Neural cell (in vitro differentiated cells): ENCODE measurements around the gene GPS1. TPM values are rescaled to one million over a fixed set of nuclear protein-coding genes. Genes with fewer than 3 reads are reported as not detected.
"Not testable (repeated sequence)": the region's sequence is repeated elsewhere in the genome, so short reads cannot be mapped to it uniquely, and the experiment has no call there.

Source experiments
- H2AFZ ChIP-seq: fragments of 200-600, 300-800 bp; sonication (generic), shearing (Covaris generic); 2 replicates; pipeline ENCODE4 v1.6.0; 2014; ENCODE audit warnings: low read depth, mild to moderate bottlenecking, antibody characterized with exemption, low read length, moderate library complexity
- H3F3A ChIP-seq: fragments of 200-600 bp; shearing (Covaris generic); 2 replicates; pipeline ENCODE4 v1.6.1; 2016; ENCODE audit warnings: mild to moderate bottlenecking, moderate library complexity, mixed read lengths, antibody characterized with exemption, low read length; ENCODE audit not compliant: insufficient read depth, poor library complexity, severe bottlenecking
- H3K27ac ChIP-seq: fragments of 200-600, 300-800 bp; sonication (generic), shearing (Covaris generic); 2 replicates; pipeline ENCODE4 v1.5.1; 2014; ENCODE audit warnings: mild to moderate bottlenecking, low read length, moderate library complexity
- H3K27me3 ChIP-seq: fragments of 300-800, 200-600 bp; sonication (generic), shearing (Covaris generic); 2 replicates; pipeline ENCODE4 v1.6.0; 2014; ENCODE audit warnings: mild to moderate bottlenecking, low read depth, low read length, moderate library complexity; ENCODE audit not compliant: insufficient read depth
- H3K36me3 ChIP-seq: fragments of 300-800, 200-600 bp; sonication (generic), shearing (Covaris generic); 2 replicates; pipeline ENCODE4 v1.5.1; 2014; ENCODE audit warnings: mild to moderate bottlenecking, antibody characterized with exemption, low read length, moderate library complexity; ENCODE audit not compliant: insufficient read depth
- H3K4me2 ChIP-seq: fragments of 300-800, 200-600 bp; sonication (generic), shearing (Covaris generic); 2 replicates; pipeline ENCODE4 v1.6.0; 2014; ENCODE audit warnings: mild to moderate bottlenecking, low read length
- H3K4me3 ChIP-seq: fragments of 300-800, 200-600 bp; sonication (generic), shearing (Covaris generic); 2 replicates; pipeline ENCODE4 v1.5.1; 2014; ENCODE audit warnings: mild to moderate bottlenecking, low read length, moderate library complexity
- H3K79me2 ChIP-seq: fragments of 200-600 bp; shearing (Covaris generic); replicated peaks from 2 replicates; pipeline ENCODE4 v1.6.0; 2014; ENCODE audit warnings: mild to moderate bottlenecking, low read length, moderate library complexity; ENCODE audit not compliant: insufficient read depth
- H3K9ac ChIP-seq: fragments of 300-800, 200-600 bp; sonication (generic), shearing (Covaris generic); 2 replicates; pipeline ENCODE4 v1.6.1; 2016; ENCODE audit warnings: mild to moderate bottlenecking, low read length, mixed read lengths
- H3K9me2 ChIP-seq: fragments of 200-600 bp; shearing (Covaris generic); 2 replicates; pipeline ENCODE4 v1.6.1; 2016; ENCODE audit warnings: mild to moderate bottlenecking, low read length, mixed read lengths; ENCODE audit not compliant: insufficient read depth
- H3K9me3 ChIP-seq: fragments of 200-600, 300-800 bp; sonication (generic), shearing (Covaris generic); 2 replicates; pipeline ENCODE4 v1.6.1; 2016; ENCODE audit warnings: mild to moderate bottlenecking, mixed run types, low read length, moderate library complexity, mixed read lengths
- H4K20me1 ChIP-seq: fragments of 200-600 bp; shearing (Covaris generic); 2 replicates; pipeline ENCODE4 v1.6.1; 2016; ENCODE audit warnings: mild to moderate bottlenecking, mixed run types; ENCODE audit not compliant: insufficient read depth
- EP300 ChIP-seq: fragments of 450-650 bp; conservative IDR thresholded peaks from 2 replicates; pipeline ENCODE4 v1.6.1; 2014; ENCODE audit warnings: antibody characterized with exemption, mild to moderate bottlenecking, moderate library complexity; ENCODE audit not compliant: poor library complexity, severe bottlenecking
- EZH2 ChIP-seq: fragments of 200-600, 300-800 bp; shearing (Covaris generic), sonication (generic); IDR thresholded peaks from 2 replicates; pipeline ENCODE4 v1.6.1; 2014; ENCODE audit warnings: antibody characterized with exemption, low read length, borderline replicate concordance, mild to moderate bottlenecking; ENCODE audit not compliant: insufficient read depth, poor library complexity, severe bottlenecking
- MXI1 ChIP-seq: fragments of 450-650 bp; conservative IDR thresholded peaks from 2 replicates; pipeline ENCODE4 v1.6.1; 2014; ENCODE audit warnings: antibody characterized with exemption, mild to moderate bottlenecking; ENCODE audit not compliant: poor library complexity, severe bottlenecking
- POLR2AphosphoS5 ChIP-seq: IDR thresholded peaks from 2 replicates; pipeline ENCODE4 v1.6.1; 2012
- RAD21 ChIP-seq: fragments of 450-650 bp; conservative IDR thresholded peaks from 2 replicates; pipeline ENCODE4 v1.6.1; 2014; ENCODE audit warnings: antibody characterized with exemption, mild to moderate bottlenecking, moderate library complexity
- SMC3 ChIP-seq: fragments of 450-650 bp; conservative IDR thresholded peaks from 2 replicates; pipeline ENCODE4 v1.6.1; 2014; ENCODE audit warnings: antibody characterized with exemption, mild to moderate bottlenecking, moderate library complexity; ENCODE audit not compliant: poor library complexity
- TAF1 ChIP-seq: IDR thresholded peaks from 2 replicates; pipeline ENCODE4 v1.6.1; 2012; ENCODE audit warnings: low read depth
- polyA plus RNA-seq: library from polyadenylated mRNA; depleted of rRNA; stranded (reverse); fragments of >200 nt; gene quantifications from 2 replicates; pipeline ENCODE4 v1.2.3, GENCODE V29; 2014
- TF ChIP-seq, protein P1 (sequence below): IDR thresholded peaks from 2 replicates; pipeline ENCODE4 v1.6.1; 2012; ENCODE audit warnings: borderline replicate concordance
- TF ChIP-seq, protein P2 (sequence below): fragments of 450-650 bp; IDR thresholded peaks from 2 replicates; pipeline ENCODE4 v1.5.1; 2014; ENCODE audit warnings: antibody characterized with exemption, mild to moderate bottlenecking, moderate library complexity; ENCODE audit not compliant: poor library complexity, severe bottlenecking

The GPS1 gene
- polyA plus RNA-seq, 1 donor from 2014 or later: 170 TPM

DNA sequence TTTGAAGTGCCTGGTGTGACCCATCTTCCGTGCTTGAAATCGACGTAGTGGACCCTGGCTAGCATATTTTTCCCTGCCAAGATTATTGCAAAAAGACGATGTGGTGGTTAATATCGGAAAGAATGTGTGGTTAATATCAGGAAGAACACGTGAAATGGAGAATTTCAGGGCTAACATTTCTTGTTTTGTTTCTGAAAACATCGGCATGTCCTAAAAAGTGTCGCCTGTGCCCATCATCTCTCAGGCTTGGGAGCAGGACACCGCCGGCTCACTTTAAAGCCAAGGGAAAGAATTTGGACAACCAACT, 13.9 kb upstream of the GPS1 start:
- Histone ChIP-seq H3K79me2 (no peaks in the 10 kb centered on the region), H3K4me2 (no peak overlapping the region), H3K27ac (no peak overlapping the region), H3K27me3 (no peaks in the 10 kb centered on the region), H3K36me3 (no peaks in the 10 kb centered on the region), H2AFZ (peak overlapping the region; percentile 76), H3K9me2 (no peaks in the 10 kb centered on the region), H3K4me3 (peak overlapping the region; percentile 93), H3F3A (peaks cover 8% of the 10 kb centered on the region), H3K9ac (no peak overlapping the region), H4K20me1 (no peaks in the 10 kb centered on the region), H3K9me3 (no peaks in the 10 kb centered on the region)
- no peak for TF ChIP-seq MXI1
- TF ChIP-seq, protein P1, sequence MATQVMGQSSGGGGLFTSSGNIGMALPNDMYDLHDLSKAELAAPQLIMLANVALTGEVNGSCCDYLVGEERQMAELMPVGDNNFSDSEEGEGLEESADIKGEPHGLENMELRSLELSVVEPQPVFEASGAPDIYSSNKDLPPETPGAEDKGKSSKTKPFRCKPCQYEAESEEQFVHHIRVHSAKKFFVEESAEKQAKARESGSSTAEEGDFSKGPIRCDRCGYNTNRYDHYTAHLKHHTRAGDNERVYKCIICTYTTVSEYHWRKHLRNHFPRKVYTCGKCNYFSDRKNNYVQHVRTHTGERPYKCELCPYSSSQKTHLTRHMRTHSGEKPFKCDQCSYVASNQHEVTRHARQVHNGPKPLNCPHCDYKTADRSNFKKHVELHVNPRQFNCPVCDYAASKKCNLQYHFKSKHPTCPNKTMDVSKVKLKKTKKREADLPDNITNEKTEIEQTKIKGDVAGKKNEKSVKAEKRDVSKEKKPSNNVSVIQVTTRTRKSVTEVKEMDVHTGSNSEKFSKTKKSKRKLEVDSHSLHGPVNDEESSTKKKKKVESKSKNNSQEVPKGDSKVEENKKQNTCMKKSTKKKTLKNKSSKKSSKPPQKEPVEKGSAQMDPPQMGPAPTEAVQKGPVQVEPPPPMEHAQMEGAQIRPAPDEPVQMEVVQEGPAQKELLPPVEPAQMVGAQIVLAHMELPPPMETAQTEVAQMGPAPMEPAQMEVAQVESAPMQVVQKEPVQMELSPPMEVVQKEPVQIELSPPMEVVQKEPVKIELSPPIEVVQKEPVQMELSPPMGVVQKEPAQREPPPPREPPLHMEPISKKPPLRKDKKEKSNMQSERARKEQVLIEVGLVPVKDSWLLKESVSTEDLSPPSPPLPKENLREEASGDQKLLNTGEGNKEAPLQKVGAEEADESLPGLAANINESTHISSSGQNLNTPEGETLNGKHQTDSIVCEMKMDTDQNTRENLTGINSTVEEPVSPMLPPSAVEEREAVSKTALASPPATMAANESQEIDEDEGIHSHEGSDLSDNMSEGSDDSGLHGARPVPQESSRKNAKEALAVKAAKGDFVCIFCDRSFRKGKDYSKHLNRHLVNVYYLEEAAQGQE: no peak
- TF ChIP-seq, protein P2, sequence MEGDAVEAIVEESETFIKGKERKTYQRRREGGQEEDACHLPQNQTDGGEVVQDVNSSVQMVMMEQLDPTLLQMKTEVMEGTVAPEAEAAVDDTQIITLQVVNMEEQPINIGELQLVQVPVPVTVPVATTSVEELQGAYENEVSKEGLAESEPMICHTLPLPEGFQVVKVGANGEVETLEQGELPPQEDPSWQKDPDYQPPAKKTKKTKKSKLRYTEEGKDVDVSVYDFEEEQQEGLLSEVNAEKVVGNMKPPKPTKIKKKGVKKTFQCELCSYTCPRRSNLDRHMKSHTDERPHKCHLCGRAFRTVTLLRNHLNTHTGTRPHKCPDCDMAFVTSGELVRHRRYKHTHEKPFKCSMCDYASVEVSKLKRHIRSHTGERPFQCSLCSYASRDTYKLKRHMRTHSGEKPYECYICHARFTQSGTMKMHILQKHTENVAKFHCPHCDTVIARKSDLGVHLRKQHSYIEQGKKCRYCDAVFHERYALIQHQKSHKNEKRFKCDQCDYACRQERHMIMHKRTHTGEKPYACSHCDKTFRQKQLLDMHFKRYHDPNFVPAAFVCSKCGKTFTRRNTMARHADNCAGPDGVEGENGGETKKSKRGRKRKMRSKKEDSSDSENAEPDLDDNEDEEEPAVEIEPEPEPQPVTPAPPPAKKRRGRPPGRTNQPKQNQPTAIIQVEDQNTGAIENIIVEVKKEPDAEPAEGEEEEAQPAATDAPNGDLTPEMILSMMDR: no peak
- no peak for TF ChIP-seq RAD21
- no peak for TF ChIP-seq EP300
- TF ChIP-seq SMC3: no peak
- TF ChIP-seq POLR2AphosphoS5: no peak
- TF ChIP-seq EZH2: no peak
- no peak for TF ChIP-seq TAF1

DNA sequence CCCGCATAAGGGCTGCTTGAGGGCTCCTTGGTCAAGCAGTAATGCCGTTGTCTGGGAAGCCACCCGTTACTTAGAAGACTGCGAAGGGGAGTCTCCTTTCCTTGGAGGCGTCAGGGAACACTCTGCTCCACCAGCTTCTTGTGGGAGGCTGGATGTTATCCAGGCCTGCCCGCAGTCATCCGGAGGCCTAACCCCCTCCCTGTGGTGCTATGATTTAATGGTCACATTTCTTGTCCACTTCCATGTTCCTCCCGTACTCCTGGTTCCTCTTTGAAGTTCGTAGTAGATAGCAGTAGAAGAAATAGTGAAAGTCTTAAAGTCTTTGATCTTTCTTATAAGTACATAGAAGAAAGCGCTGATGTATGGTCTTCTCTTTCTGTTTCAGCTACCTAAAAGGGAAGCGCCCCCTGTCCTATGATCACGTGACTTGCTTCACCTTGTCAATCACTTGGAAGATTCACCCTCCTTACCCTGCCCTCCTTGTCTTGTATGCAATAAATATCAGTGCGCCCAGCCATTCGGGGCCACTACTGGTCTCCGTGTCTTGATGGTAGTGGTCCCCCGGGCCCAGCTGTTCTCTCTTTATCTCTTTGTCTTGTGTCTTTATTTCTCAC, 12.8 kb upstream of the GPS1 start:
- H3K4me3 ChIP-seq: not testable (repeated sequence)

More for the DNA sequence above, 12.8 kb upstream of the GPS1 start:
- not testable (repeated sequence) for H3K79me2 ChIP-seq, H3K27ac ChIP-seq, H3K9me2 ChIP-seq, H3F3A ChIP-seq, H3K4me2 ChIP-seq, H3K27me3 ChIP-seq, H4K20me1 ChIP-seq, H2AFZ ChIP-seq, H3K9me3 ChIP-seq, H3K9ac ChIP-seq, H3K36me3 ChIP-seq
